ENCODE measurements around the gene PTH2.

DNA sequence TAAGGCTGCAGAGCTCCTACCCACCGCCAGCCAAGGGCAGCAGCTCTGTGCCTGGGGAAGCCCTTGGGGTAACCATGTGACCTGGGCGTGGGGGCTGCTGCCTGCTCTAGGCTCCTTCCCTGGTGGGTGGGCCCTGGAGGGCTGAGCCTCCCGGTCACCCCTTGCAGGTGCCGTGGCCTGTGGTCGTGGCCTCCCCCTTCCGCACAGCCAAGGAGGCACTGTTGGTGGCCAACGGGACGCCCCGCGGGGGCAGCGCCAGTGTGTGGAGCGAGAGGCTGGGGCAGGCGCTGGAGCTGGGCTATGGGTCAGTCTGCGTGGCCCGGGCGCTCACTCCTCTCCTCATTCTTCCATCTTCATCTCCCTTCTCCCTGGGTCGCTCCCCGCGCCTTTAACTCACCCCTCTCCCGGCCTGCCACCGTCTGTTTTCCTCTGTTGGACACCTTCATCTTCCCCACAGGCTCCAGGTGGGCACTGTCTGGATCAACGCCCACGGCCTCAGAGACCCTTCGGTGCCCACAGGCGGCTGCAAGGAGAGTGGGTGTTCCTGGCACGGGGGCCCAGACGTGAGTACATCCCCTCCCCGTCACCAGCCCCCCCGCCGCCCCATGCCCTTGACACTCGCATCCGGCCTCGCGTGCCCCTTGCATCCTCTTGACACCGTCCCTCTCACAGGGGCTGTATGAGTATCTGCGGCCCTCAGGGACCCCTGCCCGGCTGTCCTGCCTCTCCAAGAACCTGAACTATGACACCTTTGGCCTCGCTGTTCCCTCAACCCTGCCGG, 40.9 kb upstream of the PTH2 start:
- TF ChIP-seq, protein P1, sequence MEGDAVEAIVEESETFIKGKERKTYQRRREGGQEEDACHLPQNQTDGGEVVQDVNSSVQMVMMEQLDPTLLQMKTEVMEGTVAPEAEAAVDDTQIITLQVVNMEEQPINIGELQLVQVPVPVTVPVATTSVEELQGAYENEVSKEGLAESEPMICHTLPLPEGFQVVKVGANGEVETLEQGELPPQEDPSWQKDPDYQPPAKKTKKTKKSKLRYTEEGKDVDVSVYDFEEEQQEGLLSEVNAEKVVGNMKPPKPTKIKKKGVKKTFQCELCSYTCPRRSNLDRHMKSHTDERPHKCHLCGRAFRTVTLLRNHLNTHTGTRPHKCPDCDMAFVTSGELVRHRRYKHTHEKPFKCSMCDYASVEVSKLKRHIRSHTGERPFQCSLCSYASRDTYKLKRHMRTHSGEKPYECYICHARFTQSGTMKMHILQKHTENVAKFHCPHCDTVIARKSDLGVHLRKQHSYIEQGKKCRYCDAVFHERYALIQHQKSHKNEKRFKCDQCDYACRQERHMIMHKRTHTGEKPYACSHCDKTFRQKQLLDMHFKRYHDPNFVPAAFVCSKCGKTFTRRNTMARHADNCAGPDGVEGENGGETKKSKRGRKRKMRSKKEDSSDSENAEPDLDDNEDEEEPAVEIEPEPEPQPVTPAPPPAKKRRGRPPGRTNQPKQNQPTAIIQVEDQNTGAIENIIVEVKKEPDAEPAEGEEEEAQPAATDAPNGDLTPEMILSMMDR (IDR thresholded peaks at IDR 0.05) = no peak
- TF ChIP-seq POLR2A (IDR thresholded peaks at IDR 0.05) (no peak), EP300 (IDR thresholded peaks at IDR 0.05) (no peak)
